GM18858 (cell line): ENCODE measurements around the gene SUSD3.
"Not testable (repeated sequence)": the region's sequence is repeated elsewhere in the genome, so short reads cannot be mapped to it uniquely, and the experiment has no call there.

Experiments used
- ATAC-seq: cut with Tn5 transposase; IDR thresholded peaks from one replicate; pipeline ENCODE4 v1.9.1; 2021; ENCODE audit not compliant: unreplicated experiment

SUSD3 gene

DNA sequence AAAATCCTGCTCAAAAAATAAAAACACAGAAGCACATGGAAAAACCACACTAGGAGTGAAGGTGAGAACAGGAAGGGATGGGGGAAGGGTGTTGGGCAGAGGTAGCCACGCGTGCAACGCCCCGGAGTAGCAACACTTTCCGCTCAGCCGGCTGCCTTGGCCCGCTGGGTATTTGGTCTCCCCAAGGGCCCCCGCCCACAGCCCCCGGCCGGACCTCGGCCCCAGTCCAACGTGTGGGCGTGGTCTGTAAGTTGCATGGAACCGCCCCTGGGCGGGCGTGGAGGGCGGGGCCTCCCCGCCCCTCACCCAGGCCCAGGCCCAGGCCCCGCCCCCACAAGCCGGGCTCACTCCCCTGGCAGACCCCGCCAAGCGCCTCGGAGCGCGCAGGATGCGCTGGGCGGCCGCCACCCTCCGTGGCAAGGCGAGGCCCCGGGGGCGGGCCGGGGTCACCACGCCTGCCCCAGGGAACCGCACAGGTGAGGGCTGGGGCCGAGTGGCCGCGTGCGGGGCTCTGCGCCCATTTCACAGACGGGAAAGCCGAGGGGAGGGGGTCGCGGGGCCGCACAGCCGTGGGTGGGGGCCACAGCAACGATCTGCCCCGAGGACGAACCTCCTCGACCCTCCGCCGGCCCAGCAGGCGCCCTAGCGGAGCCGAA lies at the start of gene SUSD3:
SUSD3 (plus strand) TSS at position 347 of the 656 bp plus-strand sequence; CDS start at position 389, 42 bp downstream.
- peak; percentile 35 for ATAC-seq

DNA sequence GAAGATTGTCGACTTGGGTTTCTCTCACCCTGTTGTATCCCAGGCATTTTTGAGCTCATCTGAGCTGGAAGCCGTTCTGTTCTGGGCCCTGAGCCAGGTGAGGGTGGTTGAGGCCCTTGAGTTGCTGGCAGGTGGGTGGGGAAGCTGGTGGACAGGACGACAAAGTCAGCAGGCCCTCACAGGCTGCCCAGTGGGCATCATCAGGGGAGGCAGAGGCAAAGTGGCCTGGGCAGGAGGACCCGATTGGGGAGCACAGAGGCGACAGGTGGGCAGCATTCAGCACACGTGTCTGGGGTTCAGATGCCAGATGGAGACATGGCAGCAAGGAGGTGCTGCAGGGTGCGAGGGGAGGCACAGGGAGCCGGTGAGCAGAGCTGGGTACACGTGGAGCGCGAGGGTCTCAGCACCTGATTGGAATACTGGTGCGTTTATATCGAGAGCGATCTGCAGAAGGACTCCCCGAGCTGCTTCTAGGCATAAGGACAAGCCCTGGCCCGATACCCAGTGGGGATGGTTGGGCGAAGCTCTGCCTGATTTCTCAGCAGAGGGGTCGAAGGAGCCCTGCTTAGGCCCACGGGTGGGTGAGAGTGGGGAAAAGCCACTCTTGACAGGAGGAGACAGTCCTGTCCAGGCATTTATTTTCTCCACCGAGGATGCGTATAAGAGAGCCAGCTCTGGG lies 49.0 kb upstream of the SUSD3 start:
- ATAC-seq = no peak

DNA sequence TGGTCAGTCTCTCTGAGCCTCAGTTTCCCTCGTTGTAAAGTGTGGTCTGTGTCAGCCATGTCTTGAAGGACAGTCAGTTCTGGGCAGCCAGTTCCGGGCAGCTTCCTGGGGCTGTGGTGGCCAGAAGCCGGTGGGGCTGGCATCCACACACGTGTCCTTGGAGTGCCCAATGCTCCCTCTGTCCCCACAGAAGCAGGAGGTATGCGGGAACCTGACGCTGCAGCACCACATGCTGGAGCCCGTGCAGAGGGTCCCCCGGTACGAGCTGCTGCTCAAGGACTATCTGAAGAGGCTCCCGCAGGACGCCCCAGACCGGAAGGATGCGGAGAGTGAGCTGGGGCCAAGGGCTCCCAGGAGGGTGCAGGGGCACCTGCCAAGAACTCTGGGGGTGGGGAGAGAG lies 48.4 kb upstream of the SUSD3 start:
- ATAC-seq = no peak

DNA sequence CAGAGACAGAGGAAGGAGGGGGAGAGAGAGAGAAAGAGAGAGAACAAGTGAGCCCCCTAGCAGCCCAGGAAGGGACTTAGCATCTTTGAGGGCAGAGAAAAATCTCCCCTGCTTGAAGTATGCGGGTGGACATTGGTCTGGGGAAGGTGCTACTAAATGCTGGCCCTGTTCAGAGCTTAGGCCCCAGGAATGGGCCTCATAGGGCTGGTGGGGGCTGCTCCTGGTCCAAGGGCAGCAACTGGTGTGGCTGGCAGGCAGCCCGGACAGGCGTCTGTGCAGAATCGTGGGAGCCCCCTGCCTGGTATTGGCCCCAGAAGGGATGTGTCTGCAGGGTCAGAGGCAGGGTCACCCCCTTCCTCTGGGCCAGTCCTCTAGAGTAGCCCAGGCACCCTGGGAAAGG lies 47.8 kb upstream of the SUSD3 start:
- ATAC-seq = no peak

DNA sequence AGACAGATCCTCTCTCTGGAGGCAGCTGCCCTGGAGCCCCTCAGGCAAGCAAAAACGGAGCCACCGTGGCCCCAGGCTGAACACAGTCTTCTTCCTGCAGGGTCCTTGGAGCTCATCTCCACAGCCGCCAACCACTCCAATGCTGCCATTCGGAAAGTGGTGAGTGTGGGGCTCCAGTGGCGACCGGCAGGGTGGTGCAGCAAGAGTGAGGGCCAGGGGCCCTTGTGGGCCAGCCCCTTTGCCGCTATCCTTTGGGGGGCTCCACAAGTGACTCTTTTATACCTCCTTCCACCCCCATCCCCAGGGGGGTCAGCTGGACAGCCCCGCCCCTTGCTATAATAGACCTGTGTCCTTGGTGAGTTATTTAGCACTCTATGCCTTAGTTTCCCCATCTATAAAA lies 47.4 kb upstream of the SUSD3 start:
- no peak for ATAC-seq

DNA sequence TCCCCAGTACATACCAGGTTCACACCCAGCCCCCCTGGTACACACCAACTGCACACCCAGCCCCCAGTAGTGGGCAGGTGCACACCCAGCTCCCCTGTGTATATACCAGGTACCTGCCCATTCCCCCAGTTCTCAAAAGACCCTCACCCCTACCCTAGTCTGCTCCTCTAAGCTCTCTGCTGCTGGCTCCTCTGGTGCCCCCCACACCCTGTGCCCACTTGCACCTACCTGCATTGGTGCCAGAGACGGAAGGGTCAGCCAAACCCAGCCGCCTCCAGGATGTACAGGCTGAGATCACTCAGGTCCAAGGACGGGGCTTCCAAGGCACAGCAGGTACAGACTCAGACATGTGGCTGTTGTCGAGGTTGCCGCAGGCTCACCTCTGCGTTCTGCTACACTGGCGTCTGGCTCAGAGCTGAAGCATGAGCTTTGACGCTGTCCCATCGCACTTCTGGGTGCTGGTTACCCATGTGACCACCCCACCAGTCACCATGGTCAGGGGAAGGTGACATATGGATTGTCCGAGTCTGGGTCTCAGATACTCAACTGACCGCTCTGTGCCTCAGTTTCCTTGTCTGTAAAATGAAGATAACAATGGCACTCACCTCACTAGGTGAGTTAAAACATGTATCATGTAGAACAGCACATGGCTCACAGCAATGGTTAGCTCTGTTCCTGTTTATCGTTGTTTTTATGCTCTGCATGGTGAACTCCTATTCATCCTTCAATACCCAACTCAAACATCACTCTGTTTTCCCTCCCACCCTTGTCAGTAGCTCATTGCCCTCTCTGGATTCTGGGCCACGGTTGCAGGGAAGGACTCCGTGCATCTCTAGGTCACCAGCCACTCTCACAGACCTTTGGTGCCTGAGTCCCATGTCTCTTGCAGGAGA lies 45.3 kb upstream of the SUSD3 start:
- no peak for ATAC-seq

DNA sequence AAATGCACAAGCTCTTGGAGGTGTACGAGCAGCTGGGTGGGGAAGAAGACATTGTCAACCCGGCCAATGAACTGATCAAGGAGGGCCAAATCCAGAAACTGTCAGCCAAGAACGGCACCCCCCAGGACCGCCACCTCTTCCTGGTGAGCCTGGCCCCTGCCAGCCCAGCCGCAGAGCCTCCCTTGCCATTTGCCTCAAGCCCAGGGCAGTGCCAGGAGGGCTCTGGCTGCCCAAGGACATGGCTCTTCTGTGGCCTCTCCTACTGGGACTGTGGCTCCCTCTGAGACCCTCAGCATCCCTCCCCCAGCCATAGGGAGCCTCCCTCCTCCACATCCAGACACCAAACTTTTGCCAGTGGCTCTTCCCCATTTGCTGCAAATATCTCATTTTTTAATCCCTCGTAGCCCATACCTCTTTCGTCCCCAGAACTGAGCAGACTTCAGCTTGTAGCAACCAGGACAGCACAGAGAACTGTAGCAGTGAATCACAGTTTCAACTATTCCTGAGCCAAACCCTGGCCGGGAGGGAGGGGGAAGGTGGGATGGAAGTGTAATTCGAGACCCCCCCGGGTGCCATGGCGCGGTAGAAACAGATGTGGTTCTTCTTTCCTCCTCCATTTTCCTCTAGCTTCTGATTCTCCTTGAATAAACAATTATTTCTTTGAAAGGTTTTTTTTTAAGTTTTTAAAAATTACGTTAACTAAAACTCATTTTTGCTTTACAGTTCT lies 44.5 kb upstream of the SUSD3 start:
- ATAC-seq = no peak

DNA sequence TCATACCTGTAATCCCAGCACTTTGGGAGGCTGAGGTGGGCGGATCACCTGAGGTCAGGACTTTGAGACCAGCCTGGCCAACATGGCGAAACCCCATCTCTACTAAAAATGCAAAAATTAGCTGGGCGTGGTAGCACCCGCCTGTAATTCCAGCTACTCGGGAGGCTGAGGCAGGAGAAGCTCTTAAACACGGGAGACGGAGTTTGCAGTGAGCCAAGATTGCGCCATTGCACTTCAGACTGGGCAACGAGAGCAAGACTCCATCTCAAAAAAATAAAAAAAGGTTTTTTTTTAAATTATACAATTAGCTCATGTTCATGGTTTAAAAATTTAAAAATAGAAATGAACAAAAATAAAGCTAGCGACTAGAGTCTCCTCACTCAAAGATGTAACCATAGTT lies 43.3 kb upstream of the SUSD3 start:
- not testable (repeated sequence) for ATAC-seq

DNA sequence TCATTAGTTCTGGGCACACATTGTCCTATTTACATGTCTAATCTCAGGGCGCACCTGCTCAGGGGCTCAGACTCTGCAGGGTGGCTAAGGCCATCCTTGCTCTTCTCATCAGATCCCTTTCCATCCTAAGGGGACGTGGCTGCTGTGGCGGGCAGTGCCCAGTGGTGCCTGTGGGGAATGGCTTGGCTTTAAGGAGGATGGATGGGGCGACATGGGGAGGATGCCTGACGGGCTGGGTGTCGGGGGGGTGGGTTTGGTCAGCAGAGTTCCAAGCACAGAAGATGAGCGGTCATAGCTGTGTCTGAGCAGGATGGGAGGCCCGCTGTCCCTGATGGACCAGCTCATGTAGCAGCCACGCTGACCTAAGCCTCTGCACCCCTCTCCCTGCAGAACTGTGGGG lies 40.9 kb upstream of the SUSD3 start:
- ATAC-seq = no peak

DNA sequence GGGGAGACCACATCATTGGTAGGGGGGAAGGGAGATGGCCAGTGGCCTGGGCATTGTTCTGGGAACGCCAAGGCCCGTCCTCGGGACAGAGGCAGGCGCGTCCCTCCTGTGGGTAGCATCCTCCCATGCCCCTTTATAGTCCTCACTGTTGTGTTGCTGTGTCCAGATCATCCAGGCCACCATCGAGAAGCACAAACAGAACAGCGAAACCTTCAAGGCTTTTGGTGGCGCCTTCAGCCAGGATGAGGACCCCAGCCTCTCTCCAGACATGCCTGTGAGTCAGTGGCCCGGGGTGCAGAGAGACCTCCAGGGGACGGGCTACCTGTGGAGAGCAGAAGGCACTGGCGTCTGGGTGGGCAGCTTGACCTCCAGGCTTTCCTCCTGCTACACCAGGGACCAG lies 38.4 kb upstream of the SUSD3 start:
- no peak for ATAC-seq

DNA sequence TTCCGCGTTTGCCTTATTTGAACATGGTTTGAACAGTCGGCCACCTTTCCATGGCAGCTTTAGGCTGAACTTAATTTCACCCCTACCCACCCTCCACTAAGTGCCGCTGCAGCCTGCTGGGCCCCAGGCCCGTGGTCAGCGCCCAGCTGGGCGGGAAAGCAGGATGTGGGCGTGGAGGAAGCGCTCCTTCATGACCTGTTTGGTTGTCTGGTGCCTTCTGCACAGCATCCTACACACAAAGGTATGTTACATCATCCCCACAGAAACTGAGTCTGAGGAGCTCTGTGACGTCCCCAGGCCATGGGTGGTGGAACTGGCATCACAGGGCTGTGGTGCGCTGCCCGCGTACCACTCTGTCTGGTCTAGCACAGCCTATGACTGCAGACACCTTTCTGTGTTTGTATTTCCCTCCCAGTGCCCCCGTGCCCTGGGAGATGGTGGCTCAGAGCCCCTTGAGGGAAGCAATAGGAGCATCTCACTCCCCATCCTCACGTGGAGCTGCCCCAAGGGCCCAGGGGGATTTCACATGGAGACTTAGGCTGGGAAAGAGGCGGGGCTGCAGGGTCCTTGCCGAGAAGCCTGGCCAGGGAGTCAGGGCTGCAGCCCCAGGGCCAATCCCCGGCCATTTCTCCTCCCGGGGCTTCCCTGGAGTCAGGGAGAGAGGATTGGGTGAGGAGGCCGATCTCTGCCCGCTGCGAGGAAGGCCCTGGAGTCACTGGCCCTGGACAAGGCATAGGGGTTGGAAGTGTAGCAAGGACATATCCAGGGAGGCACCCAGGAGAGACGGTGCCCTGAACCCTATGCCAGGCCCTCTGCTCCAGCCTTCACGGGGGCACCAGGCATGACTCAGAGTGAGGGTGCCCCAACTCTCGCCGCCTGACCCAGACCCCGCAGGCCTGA lies 37.5 kb upstream of the SUSD3 start:
- ATAC-seq = no peak

DNA sequence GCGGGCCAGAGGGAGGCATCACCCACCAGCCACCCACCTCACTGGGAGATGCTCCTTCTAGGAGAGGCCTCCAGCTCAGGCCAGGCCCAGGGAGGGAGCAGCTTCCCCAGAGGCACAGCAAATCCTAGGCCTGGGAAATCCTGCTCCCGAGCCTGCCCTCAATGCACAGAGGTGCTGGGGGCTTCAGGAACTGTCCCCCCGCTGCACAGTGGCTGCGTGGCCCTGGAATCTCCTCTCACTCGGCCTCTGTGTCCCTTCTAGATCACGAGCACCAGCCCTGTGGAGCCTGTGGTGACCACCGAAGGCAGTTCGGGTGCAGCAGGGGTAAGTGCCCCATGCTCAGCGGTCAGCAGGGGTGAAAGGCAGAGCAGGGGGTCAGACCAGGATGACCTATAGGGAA lies 36.4 kb upstream of the SUSD3 start:
- no peak for ATAC-seq

DNA sequence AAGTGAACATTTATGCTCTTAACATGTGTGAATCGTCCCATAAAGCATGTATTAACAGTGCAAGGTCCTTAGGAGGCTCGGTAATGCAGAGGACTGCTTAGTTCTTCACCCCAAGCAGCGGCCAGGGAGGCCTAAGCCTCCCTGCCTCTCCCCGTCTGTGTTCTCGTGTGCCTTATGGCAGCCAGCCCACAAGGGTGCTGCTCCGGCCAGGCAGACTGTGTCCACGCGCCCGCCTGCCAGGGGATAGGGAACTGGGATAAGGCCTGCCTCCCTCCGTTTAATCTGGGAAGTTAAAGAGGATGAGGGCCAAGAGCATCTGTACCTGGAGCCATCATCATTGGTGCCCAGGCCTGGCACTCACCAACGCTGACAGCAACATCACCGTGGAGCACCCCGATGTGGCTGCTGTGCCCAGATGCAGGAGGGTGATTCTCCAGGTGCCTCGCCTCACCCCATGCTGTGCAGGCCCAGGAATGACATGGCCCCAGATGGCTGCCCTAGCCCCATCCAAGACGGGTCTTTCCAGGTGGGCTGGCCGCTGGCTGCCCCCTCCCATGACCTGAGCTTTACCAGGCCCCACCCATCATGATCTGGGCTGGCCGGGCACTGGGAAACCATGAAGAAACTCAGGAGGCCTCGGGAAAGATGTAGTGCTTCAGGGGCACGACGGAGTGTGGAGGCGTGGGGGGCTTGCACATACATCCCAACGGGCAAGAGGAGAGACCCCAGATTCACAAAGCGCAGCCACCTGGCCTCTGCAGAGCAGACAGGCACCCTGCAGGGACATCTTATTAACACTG lies 35.6 kb upstream of the SUSD3 start:
- no peak for ATAC-seq

DNA sequence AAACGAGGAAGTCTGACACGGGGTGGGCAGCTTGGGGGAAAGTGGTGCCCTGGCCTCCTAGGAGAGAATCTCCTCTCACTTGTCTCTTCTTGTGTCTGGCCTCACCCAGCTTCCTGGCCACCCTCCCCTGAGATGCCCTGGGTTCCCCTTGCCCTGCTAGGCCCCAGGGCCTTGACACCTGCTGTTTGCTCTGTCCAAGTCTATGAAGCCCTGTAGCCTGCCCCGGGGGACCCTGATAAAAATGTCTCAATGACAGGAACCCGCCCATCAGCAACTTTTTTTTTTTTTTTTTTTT lies 35.0 kb upstream of the SUSD3 start:
- no peak for ATAC-seq

DNA sequence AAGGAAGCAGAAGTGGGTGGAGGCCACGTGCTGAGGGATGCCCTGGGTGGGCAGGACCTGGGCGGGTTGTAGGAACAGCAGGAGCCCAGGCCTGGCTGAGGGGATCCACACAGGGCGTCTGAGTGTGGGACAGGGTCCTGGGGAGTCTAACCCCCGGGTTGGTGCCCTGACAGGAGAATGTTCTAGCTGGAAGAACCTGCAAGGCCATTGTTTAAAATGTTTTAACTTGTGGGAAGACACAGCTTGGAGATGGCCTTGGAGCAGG lies 33.9 kb upstream of the SUSD3 start:
- no peak for ATAC-seq

DNA sequence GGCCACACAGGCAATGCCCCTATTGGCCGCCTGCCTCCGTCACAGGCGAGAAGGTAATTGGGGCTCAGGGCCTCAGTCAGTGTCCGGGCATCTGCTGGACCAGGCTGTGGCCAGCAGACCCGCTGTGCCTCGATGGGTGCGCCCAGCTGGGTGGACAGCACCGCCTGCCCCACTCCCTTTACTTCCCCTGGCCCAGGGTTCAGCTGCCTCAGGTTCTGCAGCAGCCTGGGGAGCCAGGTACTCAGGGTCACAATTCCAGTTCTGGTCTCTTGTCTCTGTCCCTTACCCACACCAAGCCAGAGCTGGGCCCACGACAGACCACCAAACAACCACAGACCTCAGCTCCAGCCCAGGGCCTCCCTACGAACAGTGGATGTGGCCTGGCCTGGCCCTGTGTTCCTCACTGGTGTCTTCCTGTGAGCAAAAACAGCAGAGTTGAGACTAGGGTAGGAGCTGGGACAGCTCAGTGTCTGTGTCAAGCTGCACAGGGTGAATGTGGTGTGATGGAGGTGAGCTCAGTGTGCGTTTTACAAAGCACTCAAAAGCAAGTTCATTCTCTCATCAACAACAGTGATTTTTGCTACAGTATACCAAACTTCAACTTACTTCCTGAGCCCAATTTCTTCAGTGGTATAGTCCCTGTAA lies 33.4 kb upstream of the SUSD3 start:
- no peak for ATAC-seq

DNA sequence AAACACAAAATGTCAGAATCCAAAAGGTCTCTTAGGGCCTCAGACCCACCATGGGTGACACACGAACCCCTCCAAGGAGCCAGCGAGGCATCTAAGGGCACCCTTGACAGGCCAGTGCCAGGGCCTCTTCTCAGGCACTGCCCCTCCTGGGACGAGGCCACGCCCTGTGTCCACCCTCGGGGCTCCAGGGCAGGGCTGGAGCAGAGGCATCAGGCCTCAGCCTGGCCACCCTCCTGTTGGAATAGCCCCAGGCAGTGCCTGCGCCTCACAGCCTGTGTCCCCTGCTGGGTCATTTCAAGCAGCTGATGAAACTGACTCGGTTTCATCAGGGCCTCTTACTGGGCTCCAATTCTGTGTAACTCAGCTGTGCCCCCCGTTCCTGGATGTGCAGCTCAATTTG lies 32.8 kb upstream of the SUSD3 start:
- ATAC-seq = no peak

DNA sequence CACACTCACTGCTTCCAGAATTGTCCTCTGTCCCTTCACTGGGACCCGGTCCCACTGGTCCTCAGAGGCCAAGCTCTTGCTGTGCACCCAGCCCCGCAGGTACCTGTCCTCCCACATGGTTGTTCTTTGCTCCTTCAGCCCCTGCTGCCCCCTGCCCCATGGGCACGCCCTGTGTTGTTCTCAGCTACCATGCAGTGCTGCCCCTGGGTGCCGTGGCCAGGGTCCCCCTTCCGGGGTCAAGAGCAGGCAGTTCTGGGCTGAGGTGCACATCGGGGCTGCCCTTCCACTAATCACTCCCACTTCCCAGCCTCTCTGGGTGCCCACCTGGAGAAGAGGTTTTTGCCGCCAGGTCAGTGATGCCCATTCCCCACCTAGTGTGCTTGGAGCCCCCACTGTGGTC lies 31.9 kb upstream of the SUSD3 start:
- ATAC-seq = no peak

DNA sequence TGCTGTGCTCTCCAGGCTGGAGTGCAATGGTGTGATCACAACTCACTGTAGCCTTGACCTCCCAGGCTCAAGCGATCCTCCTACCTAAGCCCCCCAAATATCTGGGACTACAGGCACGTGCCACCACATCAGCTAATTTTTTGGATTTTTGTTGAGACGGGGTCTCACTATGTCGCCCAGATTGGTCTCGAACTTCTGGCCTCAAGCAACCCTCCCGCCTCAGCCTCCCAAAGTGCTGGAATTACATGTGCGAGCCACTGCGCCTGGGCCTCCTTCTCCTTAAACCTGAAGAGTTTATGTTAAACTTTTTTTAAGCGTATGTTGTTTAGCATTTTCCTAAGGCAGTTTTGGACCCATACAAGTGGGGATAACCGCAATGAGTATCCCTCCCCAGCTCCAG lies 30.8 kb upstream of the SUSD3 start:
- no peak for ATAC-seq
